HepG2 (cell line): ENCODE measurements around the gene GDF9. TPM values are rescaled to one million over a fixed set of nuclear protein-coding genes. Genes with fewer than 3 reads are reported as not detected.

Experiments used
- CEBPG ChIP-seq: IDR thresholded peaks from 2 replicates; pipeline ENCODE4 v1.6.1; 2016
- CENPT ChIP-seq: sonication (generic); formaldehyde crosslinking; IDR thresholded peaks from 2 replicates; pipeline ENCODE4 v1.8.0; 2022; ENCODE audit warnings: low read depth, mild to moderate bottlenecking, moderate library complexity, missing genetic modification reagents
- HCFC1 ChIP-seq: fragments of 150-350 bp; IDR thresholded peaks from 2 replicates; pipeline ENCODE4 v1.6.1; 2014; ENCODE audit warnings: low read depth, low read length
- HNF4A ChIP-seq: sonication (generic); formaldehyde crosslinking; IDR thresholded peaks from 2 replicates; pipeline ENCODE4 v1.4.0; 2020; ENCODE audit warnings: missing genetic modification reagents
- HOMEZ ChIP-seq: IDR thresholded peaks from 2 replicates; pipeline ENCODE4 v1.6.1; 2016; ENCODE audit warnings: low read depth
- IKZF4 ChIP-seq: sonication (generic); formaldehyde crosslinking; IDR thresholded peaks from 2 replicates; pipeline ENCODE4 v1.5.1; 2020; ENCODE audit warnings: borderline replicate concordance, mild to moderate bottlenecking, low read depth, missing genetic modification reagents; ENCODE audit errors: not compliant biosample characterization
- SP140L ChIP-seq: sonication (generic); formaldehyde crosslinking; IDR thresholded peaks from 2 replicates; pipeline ENCODE4 v1.4.0; 2020; ENCODE audit warnings: missing genetic modification reagents, borderline replicate concordance
- SP2 ChIP-seq: sonication (generic); formaldehyde crosslinking; IDR thresholded peaks from 2 replicates; pipeline ENCODE4 v1.5.1; 2020; ENCODE audit warnings: mild to moderate bottlenecking, missing genetic modification reagents
- TFAP4 ChIP-seq: sonication (generic); IDR thresholded peaks from 2 replicates; pipeline ENCODE4 v1.6.1; 2016; ENCODE audit warnings: low read depth, borderline replicate concordance
- TSC22D2 ChIP-seq: sonication (generic); formaldehyde crosslinking; IDR thresholded peaks from 2 replicates; pipeline ENCODE4 v1.5.1; 2020; ENCODE audit warnings: missing genetic modification reagents, mild to moderate bottlenecking, borderline replicate concordance
- ZFAT ChIP-seq: sonication (generic); formaldehyde crosslinking; conservative IDR thresholded peaks from 2 replicates; pipeline ENCODE4 v1.8.1; 2023; ENCODE audit warnings: missing genetic modification reagents, inconsistent platforms
- ZFP90 ChIP-seq: sonication (generic); formaldehyde crosslinking; IDR thresholded peaks from 2 replicates; pipeline ENCODE4 v1.8.0; 2022; ENCODE audit warnings: missing genetic modification reagents, mild to moderate bottlenecking, inconsistent platforms, borderline replicate concordance
- ZNF883 ChIP-seq: sonication (generic); formaldehyde crosslinking; IDR thresholded peaks from 2 replicates; pipeline ENCODE4 v1.5.1; 2020; ENCODE audit warnings: mild to moderate bottlenecking, missing genetic modification reagents; ENCODE audit errors: not compliant biosample characterization
- polyA plus RNA-seq, 8 experiments: library from polyadenylated mRNA; depleted of rRNA in 3 of 8; stranded (reverse) in 7 of 8; unstranded in 1 of 8; fragments of >200 nt; fragmentation: Illumina TruSeq in 4 of 8; extraction: Trizol in 4 of 8; gene quantifications; 2 replicates each; pipeline versions ENCODE4 v1.2.1 to v1.2.3, GENCODE V29; 2011 to 2016; ENCODE audit warnings: low read depth in 4 of 8, missing spikeins in 1 of 8, mixed read lengths in 1 of 8; ENCODE audit not compliant: insufficient read depth in 1 of 8
- total RNA-seq, 5 experiments: library from RNA; depleted of rRNA; stranded (reverse); fragments of >200 nt; fragmentation: Illumina TruSeq; extraction: Trizol; gene quantifications; 2 replicates each; pipeline ENCODE4 v1.2.3, GENCODE V29; 2016; ENCODE audit warnings: low read depth in 1 of 5
- TF ChIP-seq, protein P1 (sequence below): IDR thresholded peaks from 2 replicates; pipeline ENCODE4 v1.6.1; 2016; ENCODE audit warnings: missing genetic modification reagents, missing compliant biosample characterization
- TF ChIP-seq, protein P2 (sequence below): sonication (generic); formaldehyde crosslinking; IDR thresholded peaks from 2 replicates; pipeline ENCODE4 v1.5.0; 2020; ENCODE audit warnings: mild to moderate bottlenecking, missing genetic modification reagents

The GDF9 gene
- total and polyA plus RNA-seq, 2 of the 13 experiments (the other 11 are each of a cell fraction or from before 2014, with no cell fraction given) = 0.33 to 0.38 TPM

GRCh38 chr5:132837868-132838267, 28.4 kb downstream of the GDF9 start (continued):
- TF ChIP-seq IKZF4 (CRISPR knock-in tag) = no peak
- TF ChIP-seq CENPT (CRISPR knock-in tag) = no peak
- no peak for TF ChIP-seq TSC22D2
- TF ChIP-seq HNF4A (CRISPR knock-in tag) = no peak; the same call in 1 of the 2 replicates
- no peak; the same call in 1 of the 2 replicates for TF ChIP-seq ZFP90
- no peak for TF ChIP-seq SP2
- TF ChIP-seq CEBPG = peak; percentile 62
- TF ChIP-seq HOMEZ (CRISPR knock-in tag) = no peak; the same call in 1 of the 2 replicates
- TF ChIP-seq TFAP4 = peak; percentile 42; the same call in 1 of the 2 replicates
- no peak for TF ChIP-seq HCFC1
- TF ChIP-seq, protein P1, sequence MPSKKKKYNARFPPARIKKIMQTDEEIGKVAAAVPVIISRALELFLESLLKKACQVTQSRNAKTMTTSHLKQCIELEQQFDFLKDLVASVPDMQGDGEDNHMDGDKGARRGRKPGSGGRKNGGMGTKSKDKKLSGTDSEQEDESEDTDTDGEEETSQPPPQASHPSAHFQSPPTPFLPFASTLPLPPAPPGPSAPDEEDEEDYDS = peak; percentile 89
- no peak for TF ChIP-seq SP140L
- TF ChIP-seq, protein P2, sequence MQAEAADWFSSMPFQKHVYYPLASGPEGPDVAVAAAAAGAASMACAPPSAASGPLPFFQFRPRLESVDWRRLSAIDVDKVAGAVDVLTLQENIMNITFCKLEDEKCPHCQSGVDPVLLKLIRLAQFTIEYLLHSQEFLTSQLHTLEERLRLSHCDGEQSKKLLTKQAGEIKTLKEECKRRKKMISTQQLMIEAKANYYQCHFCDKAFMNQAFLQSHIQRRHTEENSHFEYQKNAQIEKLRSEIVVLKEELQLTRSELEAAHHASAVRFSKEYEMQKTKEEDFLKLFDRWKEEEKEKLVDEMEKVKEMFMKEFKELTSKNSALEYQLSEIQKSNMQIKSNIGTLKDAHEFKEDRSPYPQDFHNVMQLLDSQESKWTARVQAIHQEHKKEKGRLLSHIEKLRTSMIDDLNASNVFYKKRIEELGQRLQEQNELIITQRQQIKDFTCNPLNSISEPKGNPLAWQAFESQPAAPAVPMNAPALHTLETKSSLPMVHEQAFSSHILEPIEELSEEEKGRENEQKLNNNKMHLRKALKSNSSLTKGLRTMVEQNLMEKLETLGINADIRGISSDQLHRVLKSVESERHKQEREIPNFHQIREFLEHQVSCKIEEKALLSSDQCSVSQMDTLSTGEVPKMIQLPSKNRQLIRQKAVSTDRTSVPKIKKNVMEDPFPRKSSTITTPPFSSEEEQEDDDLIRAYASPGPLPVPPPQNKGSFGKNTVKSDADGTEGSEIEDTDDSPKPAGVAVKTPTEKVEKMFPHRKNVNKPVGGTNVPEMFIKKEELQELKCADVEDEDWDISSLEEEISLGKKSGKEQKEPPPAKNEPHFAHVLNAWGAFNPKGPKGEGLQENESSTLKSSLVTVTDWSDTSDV (CRISPR knock-in tag) = no peak
- TF ChIP-seq ZNF883 (CRISPR knock-in tag) = no peak
- TF ChIP-seq ZFAT (CRISPR knock-in tag) = no peak
